Astrocyte (in vitro differentiated cells and primary cell): ENCODE measurements around the gene ZSCAN10. TPM values are rescaled to one million over a fixed set of nuclear protein-coding genes. Genes with fewer than 3 reads are reported as not detected.
A peak's percentile ranks its signal among the peaks of the same experiment; 100 is the strongest.

Source experiments
- DNase-seq: peaks from one replicate; pipeline ENCODE4 v3.0.0-alpha.2; 2010; ENCODE audit warnings: low read depth
- FAIRE-seq: peaks from 2 replicates; lab custom pipeline; 2011; peaks lifted over from hg19 to GRCh38; lab: Jason Lieb, UNC
- H2AFZ ChIP-seq: 2 replicates; pipeline ENCODE4 v1.6.0; 2012; ENCODE audit warnings: low read depth, low read length, inconsistent platforms
- H3K27ac ChIP-seq: 2 replicates; pipeline ENCODE4 v1.5.1; 2011; ENCODE audit warnings: low read depth, low read length, inconsistent platforms
- H3K27me3 ChIP-seq: 2 replicates; pipeline ENCODE4 v1.6.0; 2011; ENCODE audit warnings: low read length, inconsistent platforms; ENCODE audit not compliant: insufficient read depth
- H3K36me3 ChIP-seq: 2 replicates; pipeline ENCODE4 v1.5.1; 2011; ENCODE audit warnings: low read length, inconsistent platforms; ENCODE audit not compliant: insufficient read depth
- H3K4me1 ChIP-seq: 2 replicates; pipeline ENCODE4 v1.5.1; 2011; ENCODE audit warnings: low read length, inconsistent platforms; ENCODE audit not compliant: insufficient read depth
- H3K4me2 ChIP-seq: 2 replicates; pipeline ENCODE4 v1.6.0; 2012; ENCODE audit warnings: low read length, inconsistent platforms
- H3K4me3 ChIP-seq: 2 replicates; pipeline ENCODE4 v1.5.1; 2011; ENCODE audit warnings: low read depth, mild to moderate bottlenecking, low read length, inconsistent platforms; ENCODE audit not compliant: insufficient read depth
- H3K79me2 ChIP-seq: 2 replicates; pipeline ENCODE4 v1.6.0; 2012; ENCODE audit warnings: mild to moderate bottlenecking, low read length, inconsistent platforms; ENCODE audit not compliant: insufficient read depth
- H3K9ac ChIP-seq: 2 replicates; pipeline ENCODE4 v1.6.0; 2012; ENCODE audit warnings: mild to moderate bottlenecking, low read length, inconsistent platforms
- H3K9me3 ChIP-seq: 2 replicates; pipeline ENCODE4 v1.5.1; 2012; ENCODE audit warnings: low read depth, mild to moderate bottlenecking, low read length, inconsistent platforms; ENCODE audit not compliant: insufficient read depth
- H4K20me1 ChIP-seq: 2 replicates; pipeline ENCODE4 v1.6.0; 2012; ENCODE audit warnings: low read length, inconsistent platforms; ENCODE audit not compliant: insufficient read depth
- H3K27ac Mint-ChIP-seq: one replicate; pipeline ENCODE4 v1.8.0; 2021; ENCODE audit warnings: mild to moderate bottlenecking, mixed read lengths; ENCODE audit not compliant: unreplicated experiment
- H3K27me3 Mint-ChIP-seq: one replicate; pipeline ENCODE4 v1.8.0; 2021; ENCODE audit warnings: low read depth, mixed read lengths; ENCODE audit not compliant: unreplicated experiment
- H3K36me3 Mint-ChIP-seq: one replicate; pipeline ENCODE4 v1.8.0; 2021; ENCODE audit warnings: low read depth, mixed read lengths; ENCODE audit not compliant: unreplicated experiment
- H3K4me1 Mint-ChIP-seq: one replicate; pipeline ENCODE4 v1.8.0; 2021; ENCODE audit warnings: low read depth, mixed read lengths; ENCODE audit not compliant: unreplicated experiment
- H3K4me3 Mint-ChIP-seq: one replicate; pipeline ENCODE4 v1.8.0; 2021; ENCODE audit warnings: mild to moderate bottlenecking, moderate library complexity, mixed read lengths; ENCODE audit not compliant: unreplicated experiment
- H3K9me3 Mint-ChIP-seq: one replicate; pipeline ENCODE4 v1.8.0; 2021; ENCODE audit warnings: mild to moderate bottlenecking, mixed read lengths; ENCODE audit not compliant: unreplicated experiment
- EZH2 ChIP-seq: IDR thresholded peaks from 2 replicates; pipeline ENCODE4 v1.6.1; 2012; ENCODE audit warnings: mild to moderate bottlenecking, low read length, inconsistent platforms; ENCODE audit not compliant: insufficient read depth
- total RNA-seq: library from RNA; stranded (reverse); gene quantifications from 2 replicates; pipeline ENCODE4 v1.2.1, GENCODE V29; 2021
- TF ChIP-seq, protein P1 (sequence below): IDR thresholded peaks from 2 replicates; pipeline ENCODE4 v1.5.1; 2011; ENCODE audit warnings: low read depth, mild to moderate bottlenecking, inconsistent platforms, low read length, moderate library complexity; ENCODE audit not compliant: insufficient read depth

ZSCAN10 gene
- total RNA-seq, 1 donor from 2014 or later = 0.25 TPM

DNA sequence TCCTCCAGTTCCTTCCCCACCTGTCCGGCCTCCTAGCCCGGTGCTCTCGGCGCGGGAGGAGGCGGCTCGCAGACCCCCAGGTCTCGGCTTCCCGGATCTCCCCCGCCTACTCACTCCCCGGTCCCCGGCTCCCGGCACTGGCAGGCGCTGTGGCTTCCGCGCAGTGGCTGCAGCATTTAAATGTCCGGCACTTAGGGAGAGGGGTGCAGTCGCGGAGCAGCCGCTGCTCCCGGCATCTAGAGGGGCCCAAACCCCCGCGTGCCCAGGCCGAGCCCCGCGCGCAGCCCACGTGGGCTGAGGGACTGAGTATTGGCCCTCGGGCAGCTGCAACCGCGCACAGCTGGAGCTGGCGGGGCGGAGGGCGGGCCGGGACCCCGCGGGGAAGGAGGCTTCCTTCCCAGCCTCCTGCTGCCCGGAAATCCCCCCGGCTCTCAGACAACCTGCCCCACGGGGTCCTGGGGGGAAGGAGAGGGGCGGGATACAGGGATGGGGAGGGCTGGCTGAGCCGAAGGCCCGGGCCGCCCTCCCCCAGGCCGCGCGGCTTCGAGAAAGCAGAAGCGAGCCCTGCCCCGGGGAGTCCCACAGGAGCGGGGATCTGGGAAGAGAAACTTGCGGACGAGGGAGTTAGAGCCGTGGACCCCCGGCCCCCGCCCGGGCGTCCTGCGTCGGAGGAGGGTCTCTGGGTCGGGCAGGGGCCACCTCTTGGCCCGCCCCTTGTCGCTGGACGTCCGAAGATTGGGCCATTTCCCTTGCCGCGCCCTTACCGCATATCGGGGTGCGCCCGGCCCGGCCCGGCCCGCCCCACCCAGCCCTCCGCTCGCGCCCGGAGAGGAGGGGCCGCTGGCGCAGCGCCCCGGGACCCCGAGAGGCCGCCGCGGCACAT lies 53.1 kb downstream of the ZSCAN10 start, which contains the start of gene MMP25:
Gene MMP25 (plus strand): TSS at position 804 of the 883 bp plus-strand sequence. CDS start 357 bp downstream, outside the sequence.
- H3K9ac ChIP-seq = peak within 1 kb of the TSS; percentile 46
- H3K27me3 Mint-ChIP-seq = peaks cover 34% of the 10 kb centered on the region
- H3K4me2 ChIP-seq = peak within 1 kb of the TSS; percentile 84

DNA sequence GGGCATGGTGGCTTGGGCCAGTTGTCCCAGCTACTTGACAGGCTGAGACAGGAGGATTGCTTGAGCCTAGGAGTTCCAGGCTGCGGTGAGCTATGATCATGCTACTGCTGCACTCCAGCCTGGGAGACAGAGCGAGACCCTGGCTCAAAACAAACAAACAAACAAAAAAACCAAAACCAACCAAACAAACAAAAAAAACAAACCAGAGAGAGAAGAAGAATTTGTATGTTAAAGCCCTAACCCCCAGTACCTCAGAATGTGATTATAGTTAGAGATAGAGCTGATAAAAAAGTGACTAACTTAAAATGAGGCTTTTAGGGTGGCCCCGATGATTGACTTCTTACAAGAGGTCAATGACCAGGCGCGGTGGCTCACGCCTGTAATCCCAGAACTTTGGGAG lies 54.4 kb downstream of the ZSCAN10 start:
- H3K27me3 Mint-ChIP-seq = peaks cover 33% of the 10 kb centered on the region
- no peak overlapping the region for H3K4me2 ChIP-seq
- no peaks in the 10 kb centered on the region for H3K79me2 ChIP-seq
- no peaks in the 10 kb centered on the region for H3K36me3 Mint-ChIP-seq
- peak overlapping the region; percentile 82 for H3K4me3 Mint-ChIP-seq
- no peaks in the 10 kb centered on the region for H3K36me3 ChIP-seq
- H3K9me3 Mint-ChIP-seq = no peaks in the 10 kb centered on the region
- H4K20me1 ChIP-seq = no peaks in the 10 kb centered on the region
- H3K27me3 ChIP-seq = peaks cover 21% of the 10 kb centered on the region
- no peak overlapping the region for H3K27ac Mint-ChIP-seq
- DNase-seq = no peak
- no peaks in the 10 kb centered on the region for H3K9me3 ChIP-seq
- H3K4me3 ChIP-seq = no peak overlapping the region
- H2AFZ ChIP-seq = no peak overlapping the region
- FAIRE-seq = no peak
- no peak overlapping the region for H3K9ac ChIP-seq
- H3K4me1 Mint-ChIP-seq = no peaks in the 10 kb centered on the region
- no peak overlapping the region for H3K27ac ChIP-seq
- H3K4me1 ChIP-seq = peaks cover 8% of the 10 kb centered on the region
- TF ChIP-seq EZH2 = peak; percentile 61
- TF ChIP-seq, protein P1, sequence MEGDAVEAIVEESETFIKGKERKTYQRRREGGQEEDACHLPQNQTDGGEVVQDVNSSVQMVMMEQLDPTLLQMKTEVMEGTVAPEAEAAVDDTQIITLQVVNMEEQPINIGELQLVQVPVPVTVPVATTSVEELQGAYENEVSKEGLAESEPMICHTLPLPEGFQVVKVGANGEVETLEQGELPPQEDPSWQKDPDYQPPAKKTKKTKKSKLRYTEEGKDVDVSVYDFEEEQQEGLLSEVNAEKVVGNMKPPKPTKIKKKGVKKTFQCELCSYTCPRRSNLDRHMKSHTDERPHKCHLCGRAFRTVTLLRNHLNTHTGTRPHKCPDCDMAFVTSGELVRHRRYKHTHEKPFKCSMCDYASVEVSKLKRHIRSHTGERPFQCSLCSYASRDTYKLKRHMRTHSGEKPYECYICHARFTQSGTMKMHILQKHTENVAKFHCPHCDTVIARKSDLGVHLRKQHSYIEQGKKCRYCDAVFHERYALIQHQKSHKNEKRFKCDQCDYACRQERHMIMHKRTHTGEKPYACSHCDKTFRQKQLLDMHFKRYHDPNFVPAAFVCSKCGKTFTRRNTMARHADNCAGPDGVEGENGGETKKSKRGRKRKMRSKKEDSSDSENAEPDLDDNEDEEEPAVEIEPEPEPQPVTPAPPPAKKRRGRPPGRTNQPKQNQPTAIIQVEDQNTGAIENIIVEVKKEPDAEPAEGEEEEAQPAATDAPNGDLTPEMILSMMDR = no peak

More for the DNA sequence above, 53.1 kb downstream of the ZSCAN10 start, which contains the start of gene MMP25:
- Histone ChIP-seq H4K20me1 (no peaks in the 10 kb centered on the region), H3K4me3 (peak within 1 kb of the TSS; percentile 48), H3K9me3 (no peaks in the 10 kb centered on the region), H3K27me3 (peaks cover 20% of the 10 kb centered on the region), H3K4me1 (peaks cover 8% of the 10 kb centered on the region), H2AFZ (peak within 1 kb of the TSS; percentile 79), H3K27ac (no peak within 1 kb of the TSS), H3K36me3 (no peaks in the 10 kb centered on the region), H3K79me2 (no peaks in the 10 kb centered on the region)
- Mint-ChIP-seq H3K27ac (no peak within 1 kb of the TSS), H3K4me3 (peak within 1 kb of the TSS; percentile 82), H3K36me3 (no peaks in the 10 kb centered on the region), H3K9me3 (no peaks in the 10 kb centered on the region), H3K4me1 (no peaks in the 10 kb centered on the region)
- FAIRE-seq (no peak), DNase-seq (no peak)
- peak; percentile 31 for TF ChIP-seq EZH2
- TF ChIP-seq, protein P1 = no peak
